Left ventricle myocardium inferior (tissue), 1 donor: ENCODE data around the gene NOXA1. TPM values are rescaled to one million over a fixed set of nuclear protein-coding genes. Genes with fewer than 3 reads are reported as not detected.
A peak's percentile ranks its signal among the peaks of the same experiment; 100 is the strongest.

Source experiments
- DNase-seq: peaks from one replicate; pipeline ENCODE4 v3.0.0-alpha.2; 2020
- H3K27ac ChIP-seq: fragments of 200-600 bp; replicated peaks from 2 replicates; pipeline ENCODE4 v1.8.0; 2021
- H3K27me3 ChIP-seq: fragments of 200-600 bp; 2 replicates; pipeline ENCODE4 v1.8.0; 2021; ENCODE audit warnings: low read depth
- H3K36me3 ChIP-seq: fragments of 200-600 bp; 2 replicates; pipeline ENCODE4 v1.8.0; 2021
- H3K4me1 ChIP-seq: fragments of 200-600 bp; 2 replicates; pipeline ENCODE4 v1.8.0; 2021
- H3K4me3 ChIP-seq: fragments of 200-600 bp; 2 replicates; pipeline ENCODE4 v1.8.0; 2021; ENCODE audit warnings: mild to moderate bottlenecking, moderate library complexity
- H3K9me3 ChIP-seq: fragments of 200-600 bp; replicated peaks from 2 replicates; pipeline ENCODE4 v1.8.0; 2021
- intact Hi-C: fragments of 100-400 bp; cut with micrococcal nuclease; formaldehyde crosslinking; loops from one replicate; pipeline ENCODE4 v1.11.0; 2022
- total RNA-seq: library from RNA; stranded (reverse); fragmentation: NEBNext Ultra II Directional; extraction: Animal tissue kit (Norgen Biotek cat#: 25700); gene quantifications from one replicate; pipeline ENCODE4 v1.2.1, GENCODE V29; 2021
- TF ChIP-seq, protein P1 (sequence below): fragments of 200-600 bp; IDR thresholded peaks from 2 replicates; pipeline ENCODE4 v1.8.0; 2021; ENCODE audit warnings: antibody characterized with exemption, mild to moderate bottlenecking, borderline replicate concordance
- donor health status: DM: no; HTN: yes; CAD: no; lungs with severe emphysema.

The NOXA1 gene
- total RNA-seq, 1 donor from 2014 or later: 2.0 TPM

DNA sequence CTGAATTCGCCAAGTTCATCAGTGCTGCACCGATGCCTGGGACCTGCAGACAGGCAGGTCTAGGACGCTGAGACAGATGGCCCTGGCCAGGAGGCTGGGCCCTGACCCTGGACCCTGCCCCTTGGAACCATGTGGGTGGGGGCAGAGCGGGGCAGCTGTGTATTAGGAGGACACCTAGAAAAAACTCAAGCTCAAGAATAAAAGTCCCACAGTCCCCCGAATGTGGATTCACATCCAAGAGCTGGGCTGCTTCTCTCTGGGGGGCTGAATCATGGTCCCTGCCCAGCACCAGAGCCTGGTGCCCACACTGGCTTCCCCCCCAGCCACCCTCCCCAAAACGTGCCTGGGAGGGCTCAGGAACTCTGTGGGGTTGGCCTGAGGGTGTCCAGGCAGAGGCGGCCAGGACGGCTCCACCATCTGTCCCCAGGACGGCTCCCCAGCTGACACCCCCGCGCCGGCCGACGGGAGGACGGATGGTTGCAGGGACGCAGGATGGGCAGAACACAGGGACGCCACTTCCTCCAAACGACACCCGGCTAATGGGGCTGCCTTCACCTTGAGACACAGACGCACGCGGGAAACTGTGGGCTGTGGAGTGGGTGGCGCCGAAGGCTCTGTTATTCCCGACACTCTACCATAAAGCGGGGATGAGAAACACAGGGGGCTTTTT lies 35.2 kb upstream of the NOXA1 start:
- Histone ChIP-seq H3K9me3 (no peaks in the 10 kb centered on the region), H3K4me3 (peak overlapping the region; percentile 33), H3K4me1 (peaks cover 35% of the 10 kb centered on the region), H3K36me3 (no peaks in the 10 kb centered on the region), H3K27me3 (no peaks in the 10 kb centered on the region), H3K27ac (peak overlapping the region; percentile 93)
- intact Hi-C loops: no loop called here
- TF ChIP-seq, protein P1, sequence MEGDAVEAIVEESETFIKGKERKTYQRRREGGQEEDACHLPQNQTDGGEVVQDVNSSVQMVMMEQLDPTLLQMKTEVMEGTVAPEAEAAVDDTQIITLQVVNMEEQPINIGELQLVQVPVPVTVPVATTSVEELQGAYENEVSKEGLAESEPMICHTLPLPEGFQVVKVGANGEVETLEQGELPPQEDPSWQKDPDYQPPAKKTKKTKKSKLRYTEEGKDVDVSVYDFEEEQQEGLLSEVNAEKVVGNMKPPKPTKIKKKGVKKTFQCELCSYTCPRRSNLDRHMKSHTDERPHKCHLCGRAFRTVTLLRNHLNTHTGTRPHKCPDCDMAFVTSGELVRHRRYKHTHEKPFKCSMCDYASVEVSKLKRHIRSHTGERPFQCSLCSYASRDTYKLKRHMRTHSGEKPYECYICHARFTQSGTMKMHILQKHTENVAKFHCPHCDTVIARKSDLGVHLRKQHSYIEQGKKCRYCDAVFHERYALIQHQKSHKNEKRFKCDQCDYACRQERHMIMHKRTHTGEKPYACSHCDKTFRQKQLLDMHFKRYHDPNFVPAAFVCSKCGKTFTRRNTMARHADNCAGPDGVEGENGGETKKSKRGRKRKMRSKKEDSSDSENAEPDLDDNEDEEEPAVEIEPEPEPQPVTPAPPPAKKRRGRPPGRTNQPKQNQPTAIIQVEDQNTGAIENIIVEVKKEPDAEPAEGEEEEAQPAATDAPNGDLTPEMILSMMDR: no peak
- DNase-seq: no peak

DNA sequence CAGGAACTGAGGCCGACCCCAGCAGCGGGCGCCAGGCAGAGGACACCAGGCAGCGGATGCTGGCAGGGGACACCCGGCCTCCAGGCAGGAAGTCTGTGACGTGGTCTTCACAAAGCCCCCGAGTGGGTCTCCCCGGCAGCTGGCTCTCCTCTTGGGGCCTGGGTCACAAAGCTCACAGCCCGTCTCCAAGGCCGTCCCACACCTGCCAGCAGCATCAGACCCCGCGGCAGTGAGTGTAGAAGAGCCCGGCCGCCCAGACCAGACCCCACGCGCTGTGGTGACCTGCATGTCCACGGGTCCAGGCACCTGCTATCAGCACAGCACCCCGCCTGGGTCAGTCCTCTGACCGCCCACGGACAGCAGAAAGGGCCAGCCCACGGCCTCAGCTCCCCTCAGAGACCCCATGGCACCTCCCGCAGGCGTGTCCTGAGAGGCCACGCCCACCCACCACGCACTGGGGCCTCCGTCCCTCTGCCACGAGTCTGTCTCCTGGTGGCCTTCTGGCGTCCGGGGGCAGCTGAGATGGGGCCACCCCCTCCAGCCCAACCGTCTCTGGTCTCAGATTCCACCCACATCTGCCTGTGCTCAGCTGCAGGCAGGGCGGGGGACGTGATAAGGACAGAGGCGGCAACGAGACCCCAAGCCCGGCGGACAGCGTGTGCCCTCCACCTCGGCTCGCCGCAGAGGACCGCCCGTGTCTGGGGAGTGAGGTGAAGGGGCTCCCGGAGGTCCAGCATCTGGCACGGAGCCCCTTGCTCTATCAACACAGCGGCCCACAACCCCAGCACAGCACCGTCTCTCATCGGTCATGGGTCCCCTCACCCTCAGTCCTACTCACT lies 34.4 kb upstream of the NOXA1 start:
- intact Hi-C loops: no loop called here
- H3K27ac ChIP-seq: peak overlapping the region; percentile 93
- H3K36me3 ChIP-seq: no peaks in the 10 kb centered on the region

DNA sequence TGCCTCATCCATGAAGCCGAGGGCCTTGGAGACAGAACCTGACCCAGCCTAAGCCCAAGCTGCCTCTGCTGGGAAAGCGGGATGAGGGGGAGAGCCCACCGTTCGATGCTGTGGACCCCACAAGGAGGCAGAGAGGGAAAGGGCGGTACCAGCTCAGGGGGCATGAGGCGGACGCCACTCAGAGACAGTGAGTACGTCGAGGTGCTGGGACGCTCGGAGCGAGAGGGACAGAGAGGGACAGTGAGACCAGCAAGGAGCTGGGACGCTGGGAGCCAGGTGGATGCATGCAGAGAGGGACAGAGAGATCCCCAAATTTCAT lies 33.8 kb upstream of the NOXA1 start:
- Histone ChIP-seq H3K27me3 (no peaks in the 10 kb centered on the region), H3K4me3 (no peak overlapping the region), H3K4me1 (peaks cover 35% of the 10 kb centered on the region), H3K9me3 (no peaks in the 10 kb centered on the region), H3K36me3 (no peaks in the 10 kb centered on the region), H3K27ac (no peak overlapping the region)
- TF ChIP-seq, protein P1: no peak
- intact Hi-C loops: no loop called here
- DNase-seq: no peak

More for the DNA sequence above, 34.4 kb upstream of the NOXA1 start:
- TF ChIP-seq, protein P1: no peak
- H3K4me1 ChIP-seq: peaks cover 35% of the 10 kb centered on the region
- no peak overlapping the region for H3K4me3 ChIP-seq
- no peaks in the 10 kb centered on the region for H3K27me3 ChIP-seq
- no peak for DNase-seq
- H3K9me3 ChIP-seq: no peaks in the 10 kb centered on the region

DNA sequence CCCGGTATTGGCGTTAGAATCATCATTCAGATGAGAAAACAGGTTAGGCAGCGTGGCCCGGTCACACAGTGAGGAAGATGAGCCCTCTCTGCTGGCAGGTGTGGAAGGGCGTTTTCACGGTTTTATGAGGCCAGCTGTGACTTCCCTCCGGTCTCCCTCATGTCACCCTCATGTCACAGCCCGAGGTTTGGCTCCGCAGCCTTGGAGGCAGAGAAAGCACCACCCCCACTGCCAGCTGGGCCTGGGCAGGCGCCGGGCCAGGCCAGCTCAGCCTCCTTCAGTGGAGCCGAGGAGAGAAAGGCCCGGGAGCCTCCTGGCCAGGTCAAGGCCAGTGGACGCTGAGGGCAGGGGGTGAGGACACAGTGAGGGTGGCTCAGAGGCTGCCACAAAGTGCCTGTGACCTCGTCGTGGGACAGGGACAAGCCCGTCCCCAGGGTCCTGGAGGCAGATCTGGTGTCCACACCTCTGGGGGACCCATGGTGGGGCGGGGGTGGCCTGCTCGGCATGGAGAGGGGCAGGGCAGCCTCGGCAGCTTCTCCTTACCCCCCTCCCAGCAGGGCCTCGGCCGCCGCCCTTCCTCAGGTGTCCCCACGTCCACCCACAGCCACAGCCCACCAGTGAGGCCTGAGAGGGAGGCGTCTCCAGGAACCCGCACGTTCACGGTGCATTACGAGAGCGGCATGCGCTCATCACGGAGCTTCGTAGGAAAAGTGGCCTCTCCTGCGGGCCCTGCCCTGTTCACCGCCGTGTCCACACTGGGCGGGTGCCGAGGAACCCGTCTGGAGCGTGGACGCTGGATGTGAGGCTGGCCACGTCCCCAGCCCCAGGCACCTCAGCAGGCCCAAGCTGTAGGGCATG lies 32.4 kb upstream of the NOXA1 start:
- no peaks in the 10 kb centered on the region for H3K27me3 ChIP-seq
- H3K27ac ChIP-seq: peak overlapping the region; percentile 88
- TF ChIP-seq, protein P1: no peak
- H3K36me3 ChIP-seq: no peaks in the 10 kb centered on the region
- no peak for DNase-seq
- peaks cover 35% of the 10 kb centered on the region for H3K4me1 ChIP-seq
- peak overlapping the region; percentile 46 for H3K4me3 ChIP-seq
- no peaks in the 10 kb centered on the region for H3K9me3 ChIP-seq
- intact Hi-C loops: no loop called here

DNA sequence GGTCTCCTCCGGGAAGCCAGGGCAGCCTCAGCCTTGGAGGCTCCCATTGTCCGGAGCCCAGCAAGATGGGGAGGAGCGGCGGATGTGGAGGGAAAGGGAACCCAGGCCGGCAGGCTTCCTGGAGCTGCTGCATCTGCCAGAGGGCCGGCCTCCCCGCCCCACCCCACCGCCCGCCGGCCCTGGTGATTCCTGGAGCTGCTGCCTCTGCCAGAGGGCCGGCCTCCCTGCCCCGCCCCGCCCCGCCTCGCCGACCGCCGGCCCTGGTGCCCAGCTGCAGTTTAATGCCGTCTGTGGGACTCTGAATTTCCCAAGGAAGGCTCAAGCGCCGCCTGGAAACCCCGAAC lies 31.8 kb upstream of the NOXA1 start:
- TF ChIP-seq, protein P1: no peak
- no peaks in the 10 kb centered on the region for H3K27me3 ChIP-seq
- peaks cover under 1% of the 10 kb centered on the region for H3K36me3 ChIP-seq
- peak overlapping the region; percentile 88 for H3K27ac ChIP-seq
- no peaks in the 10 kb centered on the region for H3K9me3 ChIP-seq
- intact Hi-C loops: no loop called here
- peaks cover 35% of the 10 kb centered on the region for H3K4me1 ChIP-seq
- H3K4me3 ChIP-seq: peak overlapping the region; percentile 46
- peak; percentile 41 for DNase-seq
